ENCODE data around the gene ETHE1. TPM values are rescaled to one million over a fixed set of nuclear protein-coding genes. Genes with fewer than 3 reads are reported as not detected.
"Not testable (repeated sequence)": the region's sequence is repeated elsewhere in the genome, so short reads cannot be mapped to it uniquely, and the experiment has no call there.

The ETHE1 gene
- total RNA-seq, 1 donor = 52.1 TPM

GRCh38 chr19:43522929-43523328 is 4.1 kb downstream of the ETHE1 start:
- Histone ChIP-seq H4K20me1 (ENCODE audit: insufficient read depth, low read length) (peaks cover 6% of the 10 kb centered on the region), H3K4me3 (ENCODE audit: insufficient read depth, low read length) (no peak overlapping the region), H3K79me2 (ENCODE audit: insufficient read depth, low read length) (peaks cover 55% of the 10 kb centered on the region), H3K4me2 (ENCODE audit: insufficient read depth, low read length) (no peak overlapping the region), H3K27me3 (ENCODE audit: insufficient read depth, low read length) (no peaks in the 10 kb centered on the region), H3K27ac (ENCODE audit: low read depth, low read length) (no peak overlapping the region), H3K36me3 (ENCODE audit: insufficient read depth, low read length) (no peaks in the 10 kb centered on the region), H3K9me3 (ENCODE audit: low read depth, low read length) (no peaks in the 10 kb centered on the region), H2AFZ (ENCODE audit: low read length) (no peak overlapping the region), H3K4me1 (ENCODE audit: insufficient read depth, low read length) (peaks cover 28% of the 10 kb centered on the region)
- DNase-seq (ENCODE audit: insufficient read length, low spot score, missing footprints) = no peak
- TF ChIP-seq CTCF (IDR thresholded peaks at IDR 0.05; ENCODE audit: extremely low read depth, low read depth, low read length) = no peak

GRCh38 chr19:43519436-43520088 is 7.4 kb downstream of the ETHE1 start:
- peaks cover 3% of the 10 kb centered on the region for H4K20me1 ChIP-seq (ENCODE audit: insufficient read depth, low read length)
- no peaks in the 10 kb centered on the region for H3K27me3 ChIP-seq (ENCODE audit: insufficient read depth, low read length)
- DNase-seq (ENCODE audit: insufficient read length, low spot score, missing footprints) = peak; percentile 94
- H3K27ac ChIP-seq (ENCODE audit: low read depth, low read length) = peak overlapping the region; percentile 60
- H3K4me3 ChIP-seq (ENCODE audit: insufficient read depth, low read length) = no peak overlapping the region
- H2AFZ ChIP-seq (ENCODE audit: low read length) = no peak overlapping the region
- peak overlapping the region; percentile 48 for H3K4me2 ChIP-seq (ENCODE audit: insufficient read depth, low read length)
- peak; percentile 98 for TF ChIP-seq CTCF (IDR thresholded peaks at IDR 0.05; ENCODE audit: extremely low read depth, low read depth, low read length)
- peaks cover 3% of the 10 kb centered on the region for H3K36me3 ChIP-seq (ENCODE audit: insufficient read depth, low read length)
- peaks cover 34% of the 10 kb centered on the region for H3K79me2 ChIP-seq (ENCODE audit: insufficient read depth, low read length)
- peaks cover 7% of the 10 kb centered on the region for H3K4me1 ChIP-seq (ENCODE audit: insufficient read depth, low read length)
- no peaks in the 10 kb centered on the region for H3K9me3 ChIP-seq (ENCODE audit: low read depth, low read length)

- peak; percentile 79 for DNase-seq (ENCODE audit: insufficient read length, low spot score, missing footprints)
- Histone ChIP-seq H3K27ac (ENCODE audit: low read depth, low read length) (no peak overlapping the region), H3K27me3 (ENCODE audit: insufficient read depth, low read length) (no peaks in the 10 kb centered on the region), H3K4me3 (ENCODE audit: insufficient read depth, low read length) (no peak overlapping the region), H2AFZ (ENCODE audit: low read length) (no peak overlapping the region), H3K36me3 (ENCODE audit: insufficient read depth, low read length) (peaks cover 3% of the 10 kb centered on the region), H4K20me1 (ENCODE audit: insufficient read depth, low read length) (peaks cover 3% of the 10 kb centered on the region), H3K4me2 (ENCODE audit: insufficient read depth, low read length) (no peak overlapping the region), H3K9me3 (ENCODE audit: low read depth, low read length) (no peaks in the 10 kb centered on the region), H3K79me2 (ENCODE audit: insufficient read depth, low read length) (peaks cover 22% of the 10 kb centered on the region), H3K4me1 (ENCODE audit: insufficient read depth, low read length) (peaks cover 7% of the 10 kb centered on the region)
- TF ChIP-seq CTCF (IDR thresholded peaks at IDR 0.05; ENCODE audit: extremely low read depth, low read depth, low read length) = no peak
Observed at GRCh38 chr19:43518051-43518450, 8.9 kb downstream of the ETHE1 start.

- not testable (repeated sequence) for H3K9me3 ChIP-seq (ENCODE audit: low read depth, low read length); H3K4me3 ChIP-seq (ENCODE audit: insufficient read depth, low read length); DNase-seq (ENCODE audit: insufficient read length, low spot score, missing footprints); H3K27ac ChIP-seq (ENCODE audit: low read depth, low read length); H4K20me1 ChIP-seq (ENCODE audit: insufficient read depth, low read length); H3K4me2 ChIP-seq (ENCODE audit: insufficient read depth, low read length); H3K79me2 ChIP-seq (ENCODE audit: insufficient read depth, low read length); H3K4me1 ChIP-seq (ENCODE audit: insufficient read depth, low read length); H2AFZ ChIP-seq (ENCODE audit: low read length); H3K27me3 ChIP-seq (ENCODE audit: insufficient read depth, low read length)
- peaks cover 29% of the 10 kb centered on the region for H3K36me3 ChIP-seq (ENCODE audit: insufficient read depth, low read length)
Observed at GRCh38 chr19:43512399-43512798, 14.6 kb downstream of the ETHE1 start.

Data from osteoblast (primary cell).